ENCODE results near the gene LCN6. TPM values are rescaled to one million over a fixed set of nuclear protein-coding genes. Genes with fewer than 3 reads are reported as not detected.

The LCN6 gene
- total and polyA plus RNA-seq, 9 of the 15 experiments (the other 6 are each of a cell fraction or from before 2014, with no cell fraction given) = 0.10 to 0.45 (median 0.37) TPM; not detected in 5

GRCh38 chr9:136790640-136791515, 42.6 kb upstream of the LCN6 start, which contains the start of gene TMEM141 (continued):
- TF ChIP-seq HBP1 (CRISPR knock-in tag; IDR thresholded peaks at IDR 0.05) (no peak), JUNB (CRISPR knock-in tag; conservative IDR thresholded peaks at IDR 0.05) (no peak), HMGN3 (IDR thresholded peaks at IDR 0.05; ENCODE audit: borderline replicate concordance, extremely low read depth, insufficient read length, low read depth, low read length) (peak; percentile 80), ZNF197 (CRISPR knock-in tag; IDR thresholded peaks at IDR 0.05; ENCODE audit: low read depth) (no peak), MLLT1 (IDR thresholded peaks at IDR 0.05) (no peak), CTCF (IDR thresholded peaks at IDR 0.05 in 2 of 3, conservative IDR thresholded peaks at IDR 0.05 in 1 of 3; ENCODE audit: insufficient read depth in 2 of 3, low read depth in 1 of 3, low read length in 3 of 3) (no peak; a peak in 2 of 6 replicates), HEY1 (CRISPR knock-in tag; IDR thresholded peaks at IDR 0.05; ENCODE audit: borderline replicate concordance) (no peak), RAD51 (IDR thresholded peaks at IDR 0.05; ENCODE audit: borderline replicate concordance, low read depth) (no peak; the same call in 1 of the 2 replicates), ZNF224 (CRISPR knock-in tag; IDR thresholded peaks at IDR 0.05) (no peak), ETV6 (IDR thresholded peaks at IDR 0.05; ENCODE audit: borderline replicate concordance in 1 of 2, low read depth in 2 of 2, low read length in 1 of 2) (no peak; a peak in 1 of 4 replicates), ETV6 (CRISPR knock-in tag; IDR thresholded peaks at IDR 0.05; ENCODE audit: borderline replicate concordance) (no peak), ARNT (IDR thresholded peaks at IDR 0.05) (no peak), FIP1L1 (IDR thresholded peaks at IDR 0.05; ENCODE audit: low read depth, low read length, poor library complexity, severe bottlenecking) (peak; percentile 37), OTX1 (CRISPR knock-in tag; IDR thresholded peaks at IDR 0.05) (peak; percentile 44; the same call in 1 of the 2 replicates)
- TF ChIP-seq, protein P1, sequence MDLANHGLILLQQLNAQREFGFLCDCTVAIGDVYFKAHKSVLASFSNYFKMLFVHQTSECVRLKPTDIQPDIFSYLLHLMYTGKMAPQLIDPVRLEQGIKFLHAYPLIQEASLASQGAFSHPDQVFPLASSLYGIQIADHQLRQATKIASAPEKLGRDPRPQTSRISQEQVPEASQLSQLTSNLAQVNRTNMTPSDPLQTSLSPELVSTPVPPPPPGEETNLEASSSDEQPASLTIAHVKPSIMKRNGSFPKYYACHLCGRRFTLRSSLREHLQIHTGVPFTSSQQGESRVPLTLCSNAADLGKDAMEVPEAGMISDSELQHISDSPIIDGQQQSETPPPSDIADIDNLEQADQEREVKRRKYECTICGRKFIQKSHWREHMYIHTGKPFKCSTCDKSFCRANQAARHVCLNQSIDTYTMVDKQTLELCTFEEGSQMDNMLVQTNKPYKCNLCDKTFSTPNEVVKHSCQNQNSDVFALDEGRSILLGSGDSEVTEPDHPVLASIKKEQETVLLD (IDR thresholded peaks at IDR 0.05) = peak; percentile 98
- TF ChIP-seq, protein P2, sequence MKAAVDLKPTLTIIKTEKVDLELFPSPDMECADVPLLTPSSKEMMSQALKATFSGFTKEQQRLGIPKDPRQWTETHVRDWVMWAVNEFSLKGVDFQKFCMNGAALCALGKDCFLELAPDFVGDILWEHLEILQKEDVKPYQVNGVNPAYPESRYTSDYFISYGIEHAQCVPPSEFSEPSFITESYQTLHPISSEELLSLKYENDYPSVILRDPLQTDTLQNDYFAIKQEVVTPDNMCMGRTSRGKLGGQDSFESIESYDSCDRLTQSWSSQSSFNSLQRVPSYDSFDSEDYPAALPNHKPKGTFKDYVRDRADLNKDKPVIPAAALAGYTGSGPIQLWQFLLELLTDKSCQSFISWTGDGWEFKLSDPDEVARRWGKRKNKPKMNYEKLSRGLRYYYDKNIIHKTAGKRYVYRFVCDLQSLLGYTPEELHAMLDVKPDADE (conservative IDR thresholded peaks at IDR 0.05; ENCODE audit: control insufficient read depth, low read depth, low read length) = no peak

Data from K562 (cell line).